B cell (primary cell): Measurements from ENCODE around the gene NTRK2. TPM values are rescaled to one million over a fixed set of nuclear protein-coding genes. Genes with fewer than 3 reads are reported as not detected.

ENCODE experiments used
- ATAC-seq: fragments of 200-7000 bp; cut with Tn5 transposase; one replicate; pipeline ENCODE4 v1.10.0; 2021; ENCODE audit warnings: low read depth, mild to moderate bottlenecking, moderate number of reproducible peaks, moderate library complexity
- CTCF ChIA-PET: fragments of 350-600 bp; sonication (Branson Sonifier 250); formaldehyde crosslinking; loops from one replicate; lab custom pipeline; 2021; ENCODE audit warnings: antibody characterized with exemption, inconsistent platforms; lab: Charles Lee
- POLR2A ChIA-PET: fragments of 350-600 bp; sonication (Branson Sonifier 250); formaldehyde crosslinking; loops from one replicate; lab custom pipeline; 2021; ENCODE audit warnings: antibody characterized with exemption; lab: Charles Lee
- DNase-seq: peaks from one replicate; pipeline ENCODE4 v3.0.0; 2013
- H2AFZ ChIP-seq: 2 replicates; pipeline ENCODE4 v1.6.1; 2012; ENCODE audit warnings: mild to moderate bottlenecking, low read depth, low read length; ENCODE audit not compliant: insufficient read depth, poor library complexity, severe bottlenecking
- H3K27ac ChIP-seq, 2 donors: 1 replicate in 1 of 2; 2 replicates in 1 of 2; pipeline ENCODE4 v1.5.1; 2012 to 2013; ENCODE audit warnings: low read length in 2 of 2, mild to moderate bottlenecking in 2 of 2, moderate library complexity in 1 of 2
- H3K27me3 ChIP-seq, 4 experiments: fragments of 200-600 bp in 1 of 4; sonication (generic) in 1 of 4; replicated peaks in 1 of 4; 1 replicate in 2 of 4; 2 replicates in 2 of 4; pipeline versions ENCODE4 v1.6.1 to v1.7.0; 2013 to 2016; ENCODE audit warnings: low read length in 3 of 4, mild to moderate bottlenecking in 2 of 4, mixed read lengths in 1 of 4, moderate library complexity in 1 of 4; ENCODE audit not compliant: insufficient read depth in 4 of 4, control insufficient read depth in 3 of 4; ENCODE audit errors: control extremely low read depth in 1 of 4
- H3K36me3 ChIP-seq, 2 experiments: replicated peaks in 1 of 2; 1 replicate in 1 of 2; 2 replicates in 1 of 2; pipeline versions ENCODE4 v1.6.1 to v1.7.1; 2013; ENCODE audit warnings: low read length in 1 of 2; ENCODE audit not compliant: insufficient read depth in 2 of 2, control insufficient read depth in 1 of 2; ENCODE audit errors: control extremely low read depth in 1 of 2, extremely low read depth in 1 of 2
- H3K4me1 ChIP-seq, 2 donors: fragments of 200-600 bp in 1 of 2; sonication (generic) in 1 of 2; 1 replicate in 1 of 2; 2 replicates in 1 of 2; pipeline versions ENCODE4 v1.5.1 to v1.6.1; 2013 to 2017; ENCODE audit warnings: low read length in 2 of 2; ENCODE audit not compliant: control insufficient read depth in 2 of 2, insufficient read depth in 2 of 2
- H3K4me2 ChIP-seq: replicated peaks from 2 replicates; pipeline ENCODE3; 2012; ENCODE audit warnings: mild to moderate bottlenecking, low read depth, low read length; ENCODE audit not compliant: poor library complexity, severe bottlenecking
- H3K4me3 ChIP-seq, 5 experiments: fragments of 200-600 bp in 1 of 5; sonication (generic) in 1 of 5; 1 replicate in 3 of 5; 2 replicates in 2 of 5; pipeline versions ENCODE4 v1.5.1 to v1.7.0; 2011 to 2016; ENCODE audit warnings: low read length in 4 of 5, mild to moderate bottlenecking in 4 of 5, low read depth in 2 of 5, control low read depth in 1 of 5, moderate library complexity in 1 of 5; ENCODE audit not compliant: insufficient read depth in 1 of 5; ENCODE audit errors: control extremely low read depth in 1 of 5, extremely low read depth in 1 of 5
- H3K79me2 ChIP-seq: fragments of 200-600 bp; sonication (generic); one replicate; pipeline ENCODE4 v1.6.0; 2016; ENCODE audit warnings: low read length; ENCODE audit not compliant: control insufficient read depth, insufficient read depth
- H3K9ac ChIP-seq: fragments of 200-600 bp; sonication (generic); 2 replicates; pipeline ENCODE4 v1.6.1; 2017; ENCODE audit warnings: mild to moderate bottlenecking, low read length, moderate library complexity
- H3K9me3 ChIP-seq, 3 donors: one replicate each; pipeline versions ENCODE4 v1.6.1 to v1.7.1; 2013; ENCODE audit warnings: low read length in 2 of 3; ENCODE audit not compliant: control insufficient read depth in 2 of 3, insufficient read depth in 1 of 3; ENCODE audit errors: control extremely low read depth in 1 of 3
- H4K20me1 ChIP-seq: 2 replicates; pipeline ENCODE4 v1.6.0; 2012; ENCODE audit warnings: mild to moderate bottlenecking, low read length; ENCODE audit not compliant: insufficient read depth, control insufficient read depth, poor library complexity, severe bottlenecking
- H3K27ac Mint-ChIP-seq: one replicate; pipeline ENCODE4 v1.8.0; 2021; ENCODE audit warnings: mixed read lengths
- H3K27me3 Mint-ChIP-seq: one replicate; pipeline ENCODE4 v1.8.0; 2021; ENCODE audit warnings: mixed read lengths
- H3K4me1 Mint-ChIP-seq: one replicate; pipeline ENCODE4 v1.8.0; 2021; ENCODE audit warnings: mixed read lengths
- H3K4me3 Mint-ChIP-seq: one replicate; pipeline ENCODE4 v1.8.0; 2021; ENCODE audit warnings: mixed read lengths
- H3K9me3 Mint-ChIP-seq: one replicate; pipeline ENCODE4 v1.8.0; 2022; ENCODE audit warnings: mixed read lengths; ENCODE audit not compliant: insufficient read depth
- EZH2 ChIP-seq: IDR thresholded peaks from 2 replicates; pipeline ENCODE4 v1.6.1; 2012; ENCODE audit warnings: borderline replicate concordance, low read depth, mild to moderate bottlenecking, moderate library complexity, low read length; ENCODE audit not compliant: insufficient read depth, poor library complexity, severe bottlenecking
- WGBS: methylation state at CpG from one replicate; pipeline ENCODE4 v1.1.5; 2013; ENCODE audit warnings: missing lambda C conversion rate; ENCODE audit not compliant: insufficient coverage; 5-methylcytosine and 5-hydroxymethylcytosine counted together
- intact Hi-C: fragments of 100-400 bp; cut with micrococcal nuclease; formaldehyde crosslinking; loops from one replicate; pipeline ENCODE4 v1.10.0; 2022
- polyA plus RNA-seq: library from polyadenylated mRNA; depleted of rRNA; stranded (reverse); fragments of >200 nt; gene quantifications from 2 replicates; pipeline ENCODE4 v1.2.3, GENCODE V29; 2012
- total RNA-seq, 2 donors: library from RNA; stranded (reverse); fragments of 120-200 nt in 1 of 2; gene quantifications; 1 replicate in 1 of 2; 2 replicates in 1 of 2; pipeline versions ENCODE4 v1.2.3 to v1.2.4, GENCODE V29; 2013 to 2022
- TF ChIP-seq, protein P1 (sequence below): fragments of 200-600 bp; IDR thresholded peaks from one replicate; pipeline ENCODE4 v1.8.0; 2022; ENCODE audit warnings: antibody characterized with exemption, mild to moderate bottlenecking

NTRK2 gene
- total and polyA plus RNA-seq, 2 donors (not counting 1 experiment from before 2014, with no cell fraction given), result 0.03 to 0.10 TPM

DNA sequence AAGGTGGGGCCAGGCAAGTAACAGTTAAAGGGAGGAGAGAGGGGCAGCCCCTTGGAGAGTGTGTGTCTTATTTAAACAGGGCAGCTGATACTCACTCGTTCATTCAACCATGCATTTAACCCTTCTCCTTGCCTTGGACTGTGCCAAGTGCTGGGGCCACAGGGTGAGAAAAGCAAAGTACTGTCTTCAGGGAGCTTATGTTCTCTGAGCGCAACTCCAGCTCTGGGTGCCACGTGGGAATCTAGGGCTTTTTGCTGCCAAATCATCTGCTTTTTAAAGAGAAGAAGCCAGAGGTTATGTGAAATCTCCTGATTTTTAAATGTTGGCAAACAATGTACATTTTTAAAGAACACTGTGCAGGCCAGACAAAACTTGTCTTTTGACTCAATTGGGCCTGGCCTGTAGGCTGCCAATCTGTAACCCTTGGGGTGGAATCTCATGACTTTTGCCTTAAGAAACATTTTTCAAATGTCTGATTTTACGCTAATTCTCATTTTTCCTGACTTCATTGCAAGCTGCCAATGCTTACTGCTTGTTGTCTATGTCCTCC is 157.8 kb downstream of the NTRK2 start:
- no peaks in the 10 kb centered on the region for H3K4me1 ChIP-seq
- ATAC-seq (no peak), DNase-seq (no peak)
- H3K79me2 ChIP-seq, result no peaks in the 10 kb centered on the region
- H2AFZ ChIP-seq, result no peak overlapping the region
- intact Hi-C loops, result no loop called here
- no peak overlapping the region for H3K4me2 ChIP-seq
- H3K27me3 ChIP-seq, result peaks cover 0 to 3% (median 0%) of the 10 kb centered on the region in 4 experiments
- H3K9me3 ChIP-seq, result no peaks in the 10 kb centered on the region
- H3K27ac Mint-ChIP-seq, result no peak overlapping the region
- no peak overlapping the region for H3K9ac ChIP-seq
- ChIA-PET POLR2A (no interaction called here), CTCF (no interaction called here)
- H3K4me1 Mint-ChIP-seq, result no peaks in the 10 kb centered on the region
- no peak overlapping the region for H3K4me3 Mint-ChIP-seq
- H3K4me3 ChIP-seq, result no peak overlapping the region
- H4K20me1 ChIP-seq, result no peaks in the 10 kb centered on the region
- H3K9me3 Mint-ChIP-seq, result no peaks in the 10 kb centered on the region
- no peak overlapping the region for H3K27ac ChIP-seq
- no peaks in the 10 kb centered on the region for H3K36me3 ChIP-seq
- 88% methylated on average over 3 of the region's 4 CpGs for WGBS
- TF ChIP-seq, protein P1, sequence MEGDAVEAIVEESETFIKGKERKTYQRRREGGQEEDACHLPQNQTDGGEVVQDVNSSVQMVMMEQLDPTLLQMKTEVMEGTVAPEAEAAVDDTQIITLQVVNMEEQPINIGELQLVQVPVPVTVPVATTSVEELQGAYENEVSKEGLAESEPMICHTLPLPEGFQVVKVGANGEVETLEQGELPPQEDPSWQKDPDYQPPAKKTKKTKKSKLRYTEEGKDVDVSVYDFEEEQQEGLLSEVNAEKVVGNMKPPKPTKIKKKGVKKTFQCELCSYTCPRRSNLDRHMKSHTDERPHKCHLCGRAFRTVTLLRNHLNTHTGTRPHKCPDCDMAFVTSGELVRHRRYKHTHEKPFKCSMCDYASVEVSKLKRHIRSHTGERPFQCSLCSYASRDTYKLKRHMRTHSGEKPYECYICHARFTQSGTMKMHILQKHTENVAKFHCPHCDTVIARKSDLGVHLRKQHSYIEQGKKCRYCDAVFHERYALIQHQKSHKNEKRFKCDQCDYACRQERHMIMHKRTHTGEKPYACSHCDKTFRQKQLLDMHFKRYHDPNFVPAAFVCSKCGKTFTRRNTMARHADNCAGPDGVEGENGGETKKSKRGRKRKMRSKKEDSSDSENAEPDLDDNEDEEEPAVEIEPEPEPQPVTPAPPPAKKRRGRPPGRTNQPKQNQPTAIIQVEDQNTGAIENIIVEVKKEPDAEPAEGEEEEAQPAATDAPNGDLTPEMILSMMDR, result no peak
- TF ChIP-seq EZH2, result no peak
- no peaks in the 10 kb centered on the region for H3K27me3 Mint-ChIP-seq

DNA sequence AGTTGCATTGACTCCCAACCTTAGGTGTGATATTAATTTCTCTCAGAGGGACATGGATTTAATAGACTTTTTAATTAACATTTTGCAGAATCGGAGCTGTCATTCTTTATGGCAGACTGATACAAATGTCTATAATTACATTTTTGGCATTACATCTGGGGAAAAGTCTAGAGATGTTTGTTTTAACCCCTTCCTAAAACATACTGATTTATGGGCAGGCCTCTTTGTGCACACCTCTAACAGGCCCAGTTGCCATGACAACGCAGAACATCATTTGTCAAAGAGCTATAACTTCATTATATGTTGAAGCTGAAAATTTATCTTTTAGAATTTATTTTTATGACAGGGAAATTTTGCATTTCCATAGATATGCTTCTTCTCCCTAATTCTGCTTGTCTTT is 158.5 kb downstream of the NTRK2 start:
- Histone ChIP-seq H4K20me1 (no peaks in the 10 kb centered on the region), H2AFZ (no peak overlapping the region), H3K79me2 (no peaks in the 10 kb centered on the region), H3K4me3 (no peak overlapping the region), H3K27ac (no peak overlapping the region), H3K4me2 (no peak overlapping the region), H3K9ac (no peak overlapping the region), H3K27me3 (peaks cover 0 to 3% (median 0%) of the 10 kb centered on the region in 4 experiments), H3K36me3 (no peaks in the 10 kb centered on the region), H3K9me3 (no peaks in the 10 kb centered on the region), H3K4me1 (no peaks in the 10 kb centered on the region)
- no CpG with 5 or more reads among the region's 2 CpGs for WGBS
- no peak overlapping the region for H3K27ac Mint-ChIP-seq
- intact Hi-C loops, result no loop called here
- H3K27me3 Mint-ChIP-seq, result no peaks in the 10 kb centered on the region
- ChIA-PET POLR2A (no interaction called here), CTCF (no interaction called here)
- no peak for DNase-seq
- no peak overlapping the region for H3K4me3 Mint-ChIP-seq
- no peaks in the 10 kb centered on the region for H3K4me1 Mint-ChIP-seq
- H3K9me3 Mint-ChIP-seq, result no peaks in the 10 kb centered on the region
- TF ChIP-seq EZH2, result no peak
- TF ChIP-seq, protein P1, result no peak
- ATAC-seq, result no peak
